H1 (cell line): Measurements from ENCODE around the gene CYP4F3. TPM values are rescaled to one million over a fixed set of nuclear protein-coding genes. Genes with fewer than 3 reads are reported as not detected.

ENCODE experiments used
- CTBP2 ChIP-seq: IDR thresholded peaks from 2 replicates; pipeline ENCODE4 v1.7.0; 2011; ENCODE audit warnings: borderline replicate concordance, mild to moderate bottlenecking, moderate library complexity, mixed read lengths, low read length; ENCODE audit not compliant: insufficient read depth, insufficient read length
- JUN ChIP-seq: IDR thresholded peaks from 2 replicates; pipeline ENCODE4 v1.6.1; 2011; ENCODE audit warnings: low read depth, mild to moderate bottlenecking, improper control_type of control experiment, low read length
- RFX5 ChIP-seq: IDR thresholded peaks from 2 replicates; pipeline ENCODE4 v1.6.1; 2011; ENCODE audit warnings: low read depth, low read length, improper control_type of control experiment, borderline replicate concordance
- TAF1 ChIP-seq: IDR thresholded peaks from 2 replicates; pipeline ENCODE4 v1.6.1; 2011; ENCODE audit warnings: mild to moderate bottlenecking, low read depth, low read length
- polyA plus RNA-seq, 7 experiments: library from polyadenylated mRNA; depleted of rRNA in 3 of 7; stranded (reverse) in 5 of 7; unstranded in 2 of 7; fragments of >200 nt in 5 of 7; fragments of 200-250 nt in 2 of 7; gene quantifications; 1 replicate in 5 of 7; 2 replicates in 1 of 7; 4 replicates in 1 of 7; pipeline versions ENCODE4 v1.2.1 to v1.2.3, GENCODE V29; 2011 to 2013; ENCODE audit warnings: missing spikeins in 2 of 7, mixed read lengths in 2 of 7
- total RNA-seq: library from RNA; stranded (reverse); fragmentation: NEBNext Ultra II Directional; extraction: Animal tissue kit (Norgen Biotek cat#: 25700); gene quantifications from 2 replicates; pipeline ENCODE4 v1.2.1, GENCODE V29; 2021
- TF ChIP-seq, protein P1 (sequence below): fragments of 300-600 bp; sonication (generic); IDR thresholded peaks from 2 replicates; pipeline ENCODE4 v1.7.1; 2012; ENCODE audit warnings: low read length, moderate library complexity, mild to moderate bottlenecking, inconsistent platforms; ENCODE audit not compliant: insufficient replicate concordance
- TF ChIP-seq, protein P2 (sequence below), 3 experiments: IDR thresholded peaks; 1 replicate in 2 of 3; 2 replicates in 1 of 3; pipeline versions ENCODE4 v1.5.1 to v1.6.1; 2011; ENCODE audit warnings: low read length in 3 of 3, mild to moderate bottlenecking in 3 of 3, inconsistent platforms in 2 of 3, low read depth in 1 of 3, moderate library complexity in 1 of 3; ENCODE audit not compliant: insufficient read depth in 1 of 3; ENCODE audit errors: control extremely low read depth in 1 of 3
- TF ChIP-seq, protein P3 (sequence below): IDR thresholded peaks from 2 replicates; pipeline ENCODE4 v1.6.1; 2011; ENCODE audit warnings: low read length, improper control_type of control experiment

CYP4F3 gene
- total and polyA plus RNA-seq, 2 of the 8 experiments (the other 6 are each of a cell fraction or from before 2014, with no cell fraction given), result not detected

DNA sequence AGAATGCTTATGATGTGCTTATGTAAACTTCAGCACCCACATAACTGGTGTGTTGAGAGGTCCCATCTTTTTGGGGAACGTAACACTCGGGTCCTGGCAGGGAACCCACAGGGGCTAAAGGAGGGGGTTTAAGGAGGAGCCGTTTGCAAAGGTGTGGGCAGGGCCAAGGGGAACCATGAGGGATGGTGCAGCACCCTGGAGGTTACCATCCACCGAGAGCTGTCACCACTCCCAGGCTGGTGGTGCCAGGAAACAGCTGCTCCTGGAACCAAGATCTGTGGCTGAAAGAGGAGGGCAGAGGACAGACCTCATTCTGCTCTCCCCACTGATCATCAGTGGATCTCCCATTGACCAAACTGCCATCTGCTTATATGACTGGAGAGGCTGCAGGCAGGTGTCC, 48.9 kb upstream of the CYP4F3 start (continued):
- TF ChIP-seq, protein P1, sequence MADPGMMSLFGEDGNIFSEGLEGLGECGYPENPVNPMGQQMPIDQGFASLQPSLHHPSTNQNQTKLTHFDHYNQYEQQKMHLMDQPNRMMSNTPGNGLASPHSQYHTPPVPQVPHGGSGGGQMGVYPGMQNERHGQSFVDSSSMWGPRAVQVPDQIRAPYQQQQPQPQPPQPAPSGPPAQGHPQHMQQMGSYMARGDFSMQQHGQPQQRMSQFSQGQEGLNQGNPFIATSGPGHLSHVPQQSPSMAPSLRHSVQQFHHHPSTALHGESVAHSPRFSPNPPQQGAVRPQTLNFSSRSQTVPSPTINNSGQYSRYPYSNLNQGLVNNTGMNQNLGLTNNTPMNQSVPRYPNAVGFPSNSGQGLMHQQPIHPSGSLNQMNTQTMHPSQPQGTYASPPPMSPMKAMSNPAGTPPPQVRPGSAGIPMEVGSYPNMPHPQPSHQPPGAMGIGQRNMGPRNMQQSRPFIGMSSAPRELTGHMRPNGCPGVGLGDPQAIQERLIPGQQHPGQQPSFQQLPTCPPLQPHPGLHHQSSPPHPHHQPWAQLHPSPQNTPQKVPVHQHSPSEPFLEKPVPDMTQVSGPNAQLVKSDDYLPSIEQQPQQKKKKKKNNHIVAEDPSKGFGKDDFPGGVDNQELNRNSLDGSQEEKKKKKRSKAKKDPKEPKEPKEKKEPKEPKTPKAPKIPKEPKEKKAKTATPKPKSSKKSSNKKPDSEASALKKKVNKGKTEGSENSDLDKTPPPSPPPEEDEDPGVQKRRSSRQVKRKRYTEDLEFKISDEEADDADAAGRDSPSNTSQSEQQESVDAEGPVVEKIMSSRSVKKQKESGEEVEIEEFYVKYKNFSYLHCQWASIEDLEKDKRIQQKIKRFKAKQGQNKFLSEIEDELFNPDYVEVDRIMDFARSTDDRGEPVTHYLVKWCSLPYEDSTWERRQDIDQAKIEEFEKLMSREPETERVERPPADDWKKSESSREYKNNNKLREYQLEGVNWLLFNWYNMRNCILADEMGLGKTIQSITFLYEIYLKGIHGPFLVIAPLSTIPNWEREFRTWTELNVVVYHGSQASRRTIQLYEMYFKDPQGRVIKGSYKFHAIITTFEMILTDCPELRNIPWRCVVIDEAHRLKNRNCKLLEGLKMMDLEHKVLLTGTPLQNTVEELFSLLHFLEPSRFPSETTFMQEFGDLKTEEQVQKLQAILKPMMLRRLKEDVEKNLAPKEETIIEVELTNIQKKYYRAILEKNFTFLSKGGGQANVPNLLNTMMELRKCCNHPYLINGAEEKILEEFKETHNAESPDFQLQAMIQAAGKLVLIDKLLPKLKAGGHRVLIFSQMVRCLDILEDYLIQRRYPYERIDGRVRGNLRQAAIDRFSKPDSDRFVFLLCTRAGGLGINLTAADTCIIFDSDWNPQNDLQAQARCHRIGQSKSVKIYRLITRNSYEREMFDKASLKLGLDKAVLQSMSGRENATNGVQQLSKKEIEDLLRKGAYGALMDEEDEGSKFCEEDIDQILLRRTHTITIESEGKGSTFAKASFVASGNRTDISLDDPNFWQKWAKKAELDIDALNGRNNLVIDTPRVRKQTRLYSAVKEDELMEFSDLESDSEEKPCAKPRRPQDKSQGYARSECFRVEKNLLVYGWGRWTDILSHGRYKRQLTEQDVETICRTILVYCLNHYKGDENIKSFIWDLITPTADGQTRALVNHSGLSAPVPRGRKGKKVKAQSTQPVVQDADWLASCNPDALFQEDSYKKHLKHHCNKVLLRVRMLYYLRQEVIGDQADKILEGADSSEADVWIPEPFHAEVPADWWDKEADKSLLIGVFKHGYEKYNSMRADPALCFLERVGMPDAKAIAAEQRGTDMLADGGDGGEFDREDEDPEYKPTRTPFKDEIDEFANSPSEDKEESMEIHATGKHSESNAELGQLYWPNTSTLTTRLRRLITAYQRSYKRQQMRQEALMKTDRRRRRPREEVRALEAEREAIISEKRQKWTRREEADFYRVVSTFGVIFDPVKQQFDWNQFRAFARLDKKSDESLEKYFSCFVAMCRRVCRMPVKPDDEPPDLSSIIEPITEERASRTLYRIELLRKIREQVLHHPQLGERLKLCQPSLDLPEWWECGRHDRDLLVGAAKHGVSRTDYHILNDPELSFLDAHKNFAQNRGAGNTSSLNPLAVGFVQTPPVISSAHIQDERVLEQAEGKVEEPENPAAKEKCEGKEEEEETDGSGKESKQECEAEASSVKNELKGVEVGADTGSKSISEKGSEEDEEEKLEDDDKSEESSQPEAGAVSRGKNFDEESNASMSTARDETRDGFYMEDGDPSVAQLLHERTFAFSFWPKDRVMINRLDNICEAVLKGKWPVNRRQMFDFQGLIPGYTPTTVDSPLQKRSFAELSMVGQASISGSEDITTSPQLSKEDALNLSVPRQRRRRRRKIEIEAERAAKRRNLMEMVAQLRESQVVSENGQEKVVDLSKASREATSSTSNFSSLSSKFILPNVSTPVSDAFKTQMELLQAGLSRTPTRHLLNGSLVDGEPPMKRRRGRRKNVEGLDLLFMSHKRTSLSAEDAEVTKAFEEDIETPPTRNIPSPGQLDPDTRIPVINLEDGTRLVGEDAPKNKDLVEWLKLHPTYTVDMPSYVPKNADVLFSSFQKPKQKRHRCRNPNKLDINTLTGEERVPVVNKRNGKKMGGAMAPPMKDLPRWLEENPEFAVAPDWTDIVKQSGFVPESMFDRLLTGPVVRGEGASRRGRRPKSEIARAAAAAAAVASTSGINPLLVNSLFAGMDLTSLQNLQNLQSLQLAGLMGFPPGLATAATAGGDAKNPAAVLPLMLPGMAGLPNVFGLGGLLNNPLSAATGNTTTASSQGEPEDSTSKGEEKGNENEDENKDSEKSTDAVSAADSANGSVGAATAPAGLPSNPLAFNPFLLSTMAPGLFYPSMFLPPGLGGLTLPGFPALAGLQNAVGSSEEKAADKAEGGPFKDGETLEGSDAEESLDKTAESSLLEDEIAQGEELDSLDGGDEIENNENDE, result no peak
- no peak for TF ChIP-seq TAF1
- TF ChIP-seq RFX5, result no peak
- no peak for TF ChIP-seq JUN
- TF ChIP-seq, protein P2, sequence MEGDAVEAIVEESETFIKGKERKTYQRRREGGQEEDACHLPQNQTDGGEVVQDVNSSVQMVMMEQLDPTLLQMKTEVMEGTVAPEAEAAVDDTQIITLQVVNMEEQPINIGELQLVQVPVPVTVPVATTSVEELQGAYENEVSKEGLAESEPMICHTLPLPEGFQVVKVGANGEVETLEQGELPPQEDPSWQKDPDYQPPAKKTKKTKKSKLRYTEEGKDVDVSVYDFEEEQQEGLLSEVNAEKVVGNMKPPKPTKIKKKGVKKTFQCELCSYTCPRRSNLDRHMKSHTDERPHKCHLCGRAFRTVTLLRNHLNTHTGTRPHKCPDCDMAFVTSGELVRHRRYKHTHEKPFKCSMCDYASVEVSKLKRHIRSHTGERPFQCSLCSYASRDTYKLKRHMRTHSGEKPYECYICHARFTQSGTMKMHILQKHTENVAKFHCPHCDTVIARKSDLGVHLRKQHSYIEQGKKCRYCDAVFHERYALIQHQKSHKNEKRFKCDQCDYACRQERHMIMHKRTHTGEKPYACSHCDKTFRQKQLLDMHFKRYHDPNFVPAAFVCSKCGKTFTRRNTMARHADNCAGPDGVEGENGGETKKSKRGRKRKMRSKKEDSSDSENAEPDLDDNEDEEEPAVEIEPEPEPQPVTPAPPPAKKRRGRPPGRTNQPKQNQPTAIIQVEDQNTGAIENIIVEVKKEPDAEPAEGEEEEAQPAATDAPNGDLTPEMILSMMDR (IDR thresholded peaks at IDR 0.05; ENCODE audit: control extremely low read depth in 1 of 3, insufficient read depth in 1 of 3, low read depth in 1 of 3, low read length in 3 of 3), result no peak
- TF ChIP-seq, protein P3, sequence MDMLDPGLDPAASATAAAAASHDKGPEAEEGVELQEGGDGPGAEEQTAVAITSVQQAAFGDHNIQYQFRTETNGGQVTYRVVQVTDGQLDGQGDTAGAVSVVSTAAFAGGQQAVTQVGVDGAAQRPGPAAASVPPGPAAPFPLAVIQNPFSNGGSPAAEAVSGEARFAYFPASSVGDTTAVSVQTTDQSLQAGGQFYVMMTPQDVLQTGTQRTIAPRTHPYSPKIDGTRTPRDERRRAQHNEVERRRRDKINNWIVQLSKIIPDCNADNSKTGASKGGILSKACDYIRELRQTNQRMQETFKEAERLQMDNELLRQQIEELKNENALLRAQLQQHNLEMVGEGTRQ, result no peak
- no peak for TF ChIP-seq CTBP2
- TF ChIP-seq, all 59 proteins: peak for 0
